K562 (cell line): ENCODE measurements around the gene ZNF366.

Source experiments
- ZBTB17 ChIP-seq: fragments of 450-650 bp; formaldehyde crosslinking; IDR thresholded peaks from 2 replicates; pipeline ENCODE4 v1.4.0; 2020; ENCODE audit warnings: mild to moderate bottlenecking
- TF ChIP-seq, protein P1 (sequence below), 2 experiments: fragments of 450-650 bp; formaldehyde crosslinking in 1 of 2; IDR thresholded peaks; 2 replicates each; pipeline versions ENCODE4 v1.4.0 to v1.6.1; 2014 to 2020; ENCODE audit warnings: mild to moderate bottlenecking in 2 of 2, borderline replicate concordance in 1 of 2, low read depth in 1 of 2
- TF ChIP-seq, protein P2 (sequence below): sonication (generic); formaldehyde crosslinking; IDR thresholded peaks from 2 replicates; pipeline ENCODE4 v1.5.0; 2020; ENCODE audit warnings: missing genetic modification reagents

DNA sequence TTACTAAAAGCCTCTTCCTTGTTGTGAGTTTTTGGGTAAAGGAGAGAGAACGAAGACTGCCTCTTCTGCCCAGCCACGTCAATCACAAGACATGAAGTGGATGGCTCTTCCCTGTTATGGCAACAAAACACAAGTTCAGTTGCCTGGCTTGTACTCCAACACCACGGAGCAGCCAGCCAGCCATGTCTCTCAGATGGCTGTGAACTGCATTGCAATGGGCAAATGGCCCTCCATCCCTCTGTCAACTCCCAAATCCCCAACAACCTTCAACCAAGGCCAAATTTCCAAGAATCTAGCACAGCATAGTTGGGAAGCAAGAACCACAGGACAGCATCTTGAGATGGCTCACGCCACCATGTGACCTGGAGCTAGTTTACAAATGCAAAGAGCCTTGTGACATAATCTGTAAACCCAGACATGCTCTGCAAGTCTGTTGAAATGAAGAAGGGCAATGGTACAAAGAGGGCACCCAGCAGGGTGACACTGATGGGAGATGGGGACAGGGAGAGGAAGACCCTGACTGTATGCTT, 53.9 kb downstream of the ZNF366 start:
- TF ChIP-seq, protein P1, sequence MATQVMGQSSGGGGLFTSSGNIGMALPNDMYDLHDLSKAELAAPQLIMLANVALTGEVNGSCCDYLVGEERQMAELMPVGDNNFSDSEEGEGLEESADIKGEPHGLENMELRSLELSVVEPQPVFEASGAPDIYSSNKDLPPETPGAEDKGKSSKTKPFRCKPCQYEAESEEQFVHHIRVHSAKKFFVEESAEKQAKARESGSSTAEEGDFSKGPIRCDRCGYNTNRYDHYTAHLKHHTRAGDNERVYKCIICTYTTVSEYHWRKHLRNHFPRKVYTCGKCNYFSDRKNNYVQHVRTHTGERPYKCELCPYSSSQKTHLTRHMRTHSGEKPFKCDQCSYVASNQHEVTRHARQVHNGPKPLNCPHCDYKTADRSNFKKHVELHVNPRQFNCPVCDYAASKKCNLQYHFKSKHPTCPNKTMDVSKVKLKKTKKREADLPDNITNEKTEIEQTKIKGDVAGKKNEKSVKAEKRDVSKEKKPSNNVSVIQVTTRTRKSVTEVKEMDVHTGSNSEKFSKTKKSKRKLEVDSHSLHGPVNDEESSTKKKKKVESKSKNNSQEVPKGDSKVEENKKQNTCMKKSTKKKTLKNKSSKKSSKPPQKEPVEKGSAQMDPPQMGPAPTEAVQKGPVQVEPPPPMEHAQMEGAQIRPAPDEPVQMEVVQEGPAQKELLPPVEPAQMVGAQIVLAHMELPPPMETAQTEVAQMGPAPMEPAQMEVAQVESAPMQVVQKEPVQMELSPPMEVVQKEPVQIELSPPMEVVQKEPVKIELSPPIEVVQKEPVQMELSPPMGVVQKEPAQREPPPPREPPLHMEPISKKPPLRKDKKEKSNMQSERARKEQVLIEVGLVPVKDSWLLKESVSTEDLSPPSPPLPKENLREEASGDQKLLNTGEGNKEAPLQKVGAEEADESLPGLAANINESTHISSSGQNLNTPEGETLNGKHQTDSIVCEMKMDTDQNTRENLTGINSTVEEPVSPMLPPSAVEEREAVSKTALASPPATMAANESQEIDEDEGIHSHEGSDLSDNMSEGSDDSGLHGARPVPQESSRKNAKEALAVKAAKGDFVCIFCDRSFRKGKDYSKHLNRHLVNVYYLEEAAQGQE (IDR thresholded peaks at IDR 0.05; ENCODE audit: borderline replicate concordance): no peak
- TF ChIP-seq, protein P1 (CRISPR knock-in tag; IDR thresholded peaks at IDR 0.05; ENCODE audit: low read depth): no peak
- TF ChIP-seq, protein P2, sequence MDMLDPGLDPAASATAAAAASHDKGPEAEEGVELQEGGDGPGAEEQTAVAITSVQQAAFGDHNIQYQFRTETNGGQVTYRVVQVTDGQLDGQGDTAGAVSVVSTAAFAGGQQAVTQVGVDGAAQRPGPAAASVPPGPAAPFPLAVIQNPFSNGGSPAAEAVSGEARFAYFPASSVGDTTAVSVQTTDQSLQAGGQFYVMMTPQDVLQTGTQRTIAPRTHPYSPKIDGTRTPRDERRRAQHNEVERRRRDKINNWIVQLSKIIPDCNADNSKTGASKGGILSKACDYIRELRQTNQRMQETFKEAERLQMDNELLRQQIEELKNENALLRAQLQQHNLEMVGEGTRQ: peak; percentile 15; the same call in 1 of the 2 replicates
- no peak for TF ChIP-seq ZBTB17 (CRISPR knock-in tag)
